Measurements from ENCODE around the gene MOSMO.
"Not testable (repeated sequence)": the region's sequence is repeated elsewhere in the genome, so short reads cannot be mapped to it uniquely, and the experiment has no call there.

The MOSMO gene

DNA sequence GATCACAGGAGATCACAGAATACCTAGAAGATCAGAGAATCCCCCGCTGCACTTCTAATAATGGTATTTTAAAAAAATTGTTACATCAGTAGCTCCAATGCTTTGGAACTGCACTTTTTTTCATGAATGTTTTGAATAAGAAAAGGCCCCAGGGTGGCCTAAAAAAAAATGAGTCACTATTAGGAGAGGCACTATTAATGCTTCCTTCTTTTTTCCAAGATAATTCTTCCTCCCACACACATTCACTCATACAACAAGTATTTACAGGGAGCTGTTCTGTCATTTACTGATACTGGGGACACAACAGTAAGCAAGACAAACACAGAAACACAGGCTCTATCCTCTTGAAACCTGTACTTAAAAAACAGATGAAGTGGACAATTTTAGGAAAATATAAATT, 6.3 kb upstream of the MOSMO start:
- DNase-seq (ENCODE audit: insufficient read length, low spot score) (no peak), FAIRE-seq (no peak)

DNA sequence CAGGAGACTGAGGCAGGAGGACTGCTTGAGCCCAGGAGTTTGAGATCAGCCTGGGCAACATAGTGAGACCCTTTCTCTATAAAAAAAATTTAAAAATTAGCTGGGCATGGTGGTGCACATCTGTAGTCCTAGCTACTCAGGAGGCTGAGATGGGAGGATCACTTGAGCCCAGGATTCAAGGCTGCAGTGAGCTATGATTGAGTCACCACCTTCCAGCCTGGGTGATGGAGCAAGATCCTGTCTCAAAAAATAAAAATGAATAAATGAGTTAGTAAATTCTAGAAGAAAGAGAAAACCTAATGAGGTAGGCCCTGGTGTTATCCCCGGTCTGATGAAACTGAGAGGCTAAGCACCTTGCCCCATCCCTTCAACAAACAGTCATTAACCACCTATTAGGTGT, 5.9 kb upstream of the MOSMO start:
- not testable (repeated sequence) for FAIRE-seq; DNase-seq (ENCODE audit: insufficient read length, low spot score)

More for the DNA sequence above, 6.3 kb upstream of the MOSMO start:
- no peak for TF ChIP-seq CTCF (IDR thresholded peaks at IDR 0.05; ENCODE audit: insufficient read depth, missing control alignments)

GRCh38 chr16:22003195-22003594, 4.7 kb upstream of the MOSMO start:
- no peak for DNase-seq (ENCODE audit: insufficient read length, low spot score)
- no peak for TF ChIP-seq CTCF (IDR thresholded peaks at IDR 0.05; ENCODE audit: insufficient read depth, missing control alignments)
- FAIRE-seq, result no peak

DNA sequence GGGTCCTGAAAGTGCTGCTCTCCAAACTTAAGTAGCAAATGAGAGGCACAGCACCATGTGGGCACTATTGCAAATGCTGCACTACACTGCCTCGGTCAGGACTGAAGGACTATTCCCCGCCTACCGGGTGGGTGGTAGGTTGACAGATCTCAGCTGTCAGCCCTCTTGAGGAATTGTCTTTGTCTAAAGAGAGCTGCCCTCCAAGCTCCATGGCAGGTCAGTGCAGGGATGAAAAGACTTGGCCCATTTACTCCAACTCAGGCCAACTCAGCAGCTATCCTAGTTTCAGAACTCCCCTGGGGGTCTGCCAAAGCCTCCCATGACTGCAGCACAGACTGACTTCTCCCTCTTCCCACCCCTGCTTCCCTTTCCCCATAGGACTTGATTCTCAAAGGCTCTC, 3.6 kb upstream of the MOSMO start:
- FAIRE-seq (no peak), DNase-seq (ENCODE audit: insufficient read length, low spot score) (no peak)
- no peak for TF ChIP-seq CTCF (IDR thresholded peaks at IDR 0.05; ENCODE audit: insufficient read depth, missing control alignments)

GRCh38 chr16:22005746-22006145, 2.2 kb upstream of the MOSMO start:
- no peak for TF ChIP-seq CTCF (IDR thresholded peaks at IDR 0.05; ENCODE audit: insufficient read depth, missing control alignments)

DNA sequence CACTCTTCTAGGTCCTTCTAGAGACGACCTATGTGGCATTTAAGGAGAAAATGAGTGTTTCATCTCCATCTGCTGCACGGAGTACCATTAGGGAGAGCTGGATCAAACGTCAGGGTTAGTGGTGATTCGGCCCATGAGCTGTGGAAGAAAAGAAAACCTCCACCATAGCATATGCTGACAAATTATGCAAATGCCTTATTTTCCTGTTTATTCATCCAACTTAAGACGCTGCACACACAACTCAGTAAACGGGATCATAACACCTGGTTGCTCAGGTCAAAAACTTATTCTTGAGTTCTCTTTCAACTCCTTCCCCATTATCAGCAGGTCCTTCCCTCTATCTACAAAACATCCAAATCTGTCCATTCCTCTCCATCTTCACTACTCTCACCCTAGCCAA, 1.3 kb upstream of the MOSMO start:
- FAIRE-seq (no peak), DNase-seq (ENCODE audit: insufficient read length, low spot score) (no peak)
- TF ChIP-seq CTCF (IDR thresholded peaks at IDR 0.05; ENCODE audit: insufficient read depth, missing control alignments), result no peak

More at GRCh38 chr16:22005746-22006145, 2.2 kb upstream of the MOSMO start:
- no peak for FAIRE-seq
- DNase-seq (ENCODE audit: insufficient read length, low spot score), result no peak

DNA sequence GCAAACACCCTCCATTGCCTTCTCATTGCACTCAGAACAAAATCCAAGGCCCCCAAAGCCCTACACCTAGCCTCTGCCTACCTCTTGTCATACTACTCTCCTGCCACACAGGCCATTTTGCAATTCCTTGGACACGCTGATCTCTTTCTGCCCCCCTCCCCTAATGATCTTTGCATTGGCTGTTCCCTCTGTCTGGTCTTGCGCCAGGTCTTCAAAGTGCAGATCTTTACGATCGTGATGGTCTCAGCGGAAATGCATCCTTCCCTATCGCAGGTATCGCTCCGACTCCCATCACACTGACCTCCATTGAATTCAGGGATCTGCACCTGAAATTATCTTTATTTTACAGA, 777 bp upstream of the MOSMO start:
- DNase-seq (ENCODE audit: insufficient read length, low spot score), result no peak
- FAIRE-seq, result no peak
- TF ChIP-seq CTCF (IDR thresholded peaks at IDR 0.05; ENCODE audit: insufficient read depth, missing control alignments), result no peak
